H1 (cell line): ENCODE results near the gene TUT4.

ENCODE experiments used
- SUZ12 ChIP-seq: fragments of 200-600 bp; sonication (generic); IDR thresholded peaks from 2 replicates; pipeline ENCODE4 v1.6.1; 2012; ENCODE audit warnings: mild to moderate bottlenecking, inconsistent platforms, low read length, moderate library complexity, mixed read lengths
- USF2 ChIP-seq: IDR thresholded peaks from 2 replicates; pipeline ENCODE4 v1.6.1; 2011; ENCODE audit warnings: low read length, improper control_type of control experiment

- TF ChIP-seq USF2 (no peak), SUZ12 (no peak)
Measured at GRCh38 chr1:52593495-52593894, 40.6 kb upstream of the TUT4 start.
